ENCODE results near the gene GLI3.

GRCh38 chr7:42049761-42050160, 187.2 kb downstream of the GLI3 start:
- TF ChIP-seq MYC (IDR thresholded peaks at IDR 0.05; ENCODE audit: insufficient read depth, insufficient read length, insufficient replicate concordance, low read length, severe bottlenecking) (no peak), ZBTB11 (CRISPR knock-in tag; IDR thresholded peaks at IDR 0.05) (no peak), USF2 (IDR thresholded peaks at IDR 0.05; ENCODE audit: borderline replicate concordance, low read depth, low read length) (no peak), BACH1 (IDR thresholded peaks at IDR 0.05; ENCODE audit: borderline replicate concordance) (no peak), RBBP5 (conservative IDR thresholded peaks at IDR 0.05) (no peak)
- TF ChIP-seq, protein P1, sequence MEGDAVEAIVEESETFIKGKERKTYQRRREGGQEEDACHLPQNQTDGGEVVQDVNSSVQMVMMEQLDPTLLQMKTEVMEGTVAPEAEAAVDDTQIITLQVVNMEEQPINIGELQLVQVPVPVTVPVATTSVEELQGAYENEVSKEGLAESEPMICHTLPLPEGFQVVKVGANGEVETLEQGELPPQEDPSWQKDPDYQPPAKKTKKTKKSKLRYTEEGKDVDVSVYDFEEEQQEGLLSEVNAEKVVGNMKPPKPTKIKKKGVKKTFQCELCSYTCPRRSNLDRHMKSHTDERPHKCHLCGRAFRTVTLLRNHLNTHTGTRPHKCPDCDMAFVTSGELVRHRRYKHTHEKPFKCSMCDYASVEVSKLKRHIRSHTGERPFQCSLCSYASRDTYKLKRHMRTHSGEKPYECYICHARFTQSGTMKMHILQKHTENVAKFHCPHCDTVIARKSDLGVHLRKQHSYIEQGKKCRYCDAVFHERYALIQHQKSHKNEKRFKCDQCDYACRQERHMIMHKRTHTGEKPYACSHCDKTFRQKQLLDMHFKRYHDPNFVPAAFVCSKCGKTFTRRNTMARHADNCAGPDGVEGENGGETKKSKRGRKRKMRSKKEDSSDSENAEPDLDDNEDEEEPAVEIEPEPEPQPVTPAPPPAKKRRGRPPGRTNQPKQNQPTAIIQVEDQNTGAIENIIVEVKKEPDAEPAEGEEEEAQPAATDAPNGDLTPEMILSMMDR (IDR thresholded peaks at IDR 0.05 in 2 of 3, conservative IDR thresholded peaks at IDR 0.05 in 1 of 3; ENCODE audit: control insufficient read depth in 2 of 3, extremely low read depth in 1 of 3, insufficient read depth in 1 of 3, low read depth in 3 of 3, low read length in 3 of 3) = no peak

Measured in GM12878 (cell line).